EL (cell line): ENCODE measurements around the gene BRI3.

ENCODE experiments used
- DNase-seq: peaks from one replicate; pipeline ENCODE4 v3.0.0-alpha.2; 2016

The BRI3 gene, protein sequence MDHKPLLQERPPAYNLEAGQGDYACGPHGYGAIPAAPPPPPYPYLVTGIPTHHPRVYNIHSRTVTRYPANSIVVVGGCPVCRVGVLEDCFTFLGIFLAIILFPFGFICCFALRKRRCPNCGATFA

DNA sequence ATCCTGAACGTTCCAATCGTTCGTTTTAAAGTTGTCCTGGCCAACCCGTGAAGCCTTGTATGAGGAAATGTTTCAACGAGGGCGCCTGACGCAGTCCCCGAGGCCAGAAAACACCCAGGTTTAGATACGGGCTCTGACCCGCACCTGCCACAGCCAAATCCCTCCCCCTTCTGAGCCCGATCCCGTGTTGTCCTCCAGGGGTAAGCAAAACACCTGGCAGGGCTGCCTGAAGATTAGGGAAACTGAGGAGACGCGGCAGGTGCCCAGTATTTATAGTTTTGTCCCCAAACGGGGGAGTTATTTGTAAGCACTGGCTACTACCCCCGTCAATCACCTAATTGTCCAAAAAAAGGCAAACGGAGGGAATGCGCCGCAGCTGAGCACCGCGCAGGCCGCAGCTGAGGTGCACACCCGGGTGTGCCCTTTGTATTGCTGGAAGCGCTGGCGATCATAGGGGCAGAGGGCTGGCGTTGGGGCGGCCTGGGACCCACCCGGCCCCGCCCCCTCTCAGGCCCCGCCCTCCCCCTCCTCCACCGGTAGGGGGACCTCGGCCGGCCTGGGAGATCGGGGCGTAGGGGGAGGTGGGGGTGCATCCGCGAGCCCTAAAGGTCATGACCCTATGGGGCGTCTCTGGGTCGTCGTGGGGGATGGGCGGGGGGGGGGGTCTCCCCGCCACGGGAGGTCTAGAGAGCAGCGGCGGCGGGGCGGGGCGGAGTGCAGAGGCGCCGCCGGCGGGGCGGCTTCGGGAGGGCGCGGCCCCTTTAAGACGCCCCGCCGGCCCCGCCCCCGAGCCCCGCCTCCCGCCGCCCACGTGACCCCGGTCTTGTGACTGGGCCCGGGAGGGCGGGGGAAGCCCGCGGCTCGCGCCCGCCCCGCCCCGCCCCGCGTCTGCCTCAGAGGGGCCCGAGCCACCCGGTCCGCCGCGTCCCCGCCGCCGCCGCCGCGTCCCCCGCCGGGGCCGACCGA lies at the start of gene BRI3:
Gene BRI3 (plus strand): TSS at position 896 of the 966 bp plus-strand sequence. CDS start 110 bp downstream, outside the sequence.
- DNase-seq = peak; percentile 90

DNA sequence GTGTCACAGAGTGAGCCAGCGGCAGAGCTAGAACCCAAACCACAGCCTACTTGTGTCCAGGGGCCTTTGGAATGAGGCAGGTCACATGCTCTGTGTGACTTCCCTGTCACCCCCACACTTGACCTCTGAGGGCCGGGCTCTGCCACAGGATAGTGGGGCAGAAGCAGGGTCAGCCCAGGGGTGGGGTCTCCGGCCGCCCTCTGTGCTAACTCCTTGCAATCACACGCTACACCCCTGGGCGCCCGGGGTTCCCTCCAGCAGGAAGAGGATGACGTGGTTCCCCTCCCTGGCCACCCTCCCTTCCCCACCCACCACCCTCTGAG lies 49.3 kb upstream of the BRI3 start:
- no peak for DNase-seq

DNA sequence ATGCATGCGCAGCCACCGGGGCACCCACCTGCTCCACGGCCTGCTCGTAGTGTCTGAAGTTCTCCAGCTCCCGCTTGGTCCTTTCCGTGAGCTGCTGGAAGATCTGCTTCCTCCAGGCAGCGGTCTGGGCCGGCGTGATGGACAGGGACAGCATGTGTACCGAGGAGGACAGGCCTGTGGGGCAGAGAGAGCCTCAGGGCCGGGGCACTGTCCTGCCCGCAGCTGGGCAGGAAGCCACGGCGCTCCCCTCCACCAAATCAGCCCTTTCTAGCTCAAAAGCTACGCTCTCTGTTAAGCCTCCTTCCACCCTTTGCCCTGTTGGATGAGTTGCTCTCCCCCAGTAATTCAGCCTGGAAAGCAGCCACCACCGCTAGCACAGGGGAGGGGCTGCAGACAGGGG lies 48.7 kb upstream of the BRI3 start:
- no peak for DNase-seq

DNA sequence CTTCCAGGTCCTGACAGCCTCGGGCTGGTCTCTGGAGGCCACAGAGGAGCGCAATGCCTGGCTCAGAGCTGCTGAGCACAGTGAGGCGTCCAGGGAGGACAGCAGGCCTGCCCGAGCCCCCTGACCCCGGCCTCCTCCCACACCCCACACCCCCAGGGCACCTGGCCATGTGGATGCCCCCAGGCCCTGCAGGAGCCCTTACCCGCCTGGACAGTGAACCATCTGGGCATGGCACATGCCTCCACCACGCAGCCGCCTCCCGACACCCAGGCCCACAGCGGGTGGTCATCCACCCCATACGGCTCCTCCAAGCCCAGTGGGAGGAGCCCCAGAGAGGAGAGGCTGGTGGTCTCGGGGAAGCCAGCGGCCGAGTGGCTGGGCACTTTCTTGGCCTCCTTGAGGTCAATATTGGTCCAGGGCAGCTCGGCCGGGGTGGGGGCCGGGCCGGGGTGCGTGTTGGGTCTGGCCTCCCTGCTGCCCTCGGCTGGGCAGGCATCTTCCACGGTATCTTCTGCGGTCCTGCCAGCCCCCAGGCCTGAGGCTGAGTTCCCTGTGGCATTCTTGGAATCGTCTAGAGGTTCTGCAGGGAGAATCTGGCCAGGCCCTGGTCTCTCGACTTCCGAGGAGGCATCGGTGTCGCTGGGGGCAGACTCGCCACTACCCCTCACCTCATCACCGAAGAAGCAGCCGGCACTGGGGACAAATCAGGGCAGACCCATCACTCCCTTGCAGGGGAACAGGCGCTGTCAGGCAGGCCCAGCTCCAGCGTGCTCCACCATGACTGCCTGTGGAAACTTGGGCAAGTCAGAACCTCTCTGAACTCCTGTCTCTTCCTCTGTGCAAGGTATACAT lies 48.0 kb upstream of the BRI3 start:
- no peak for DNase-seq

DNA sequence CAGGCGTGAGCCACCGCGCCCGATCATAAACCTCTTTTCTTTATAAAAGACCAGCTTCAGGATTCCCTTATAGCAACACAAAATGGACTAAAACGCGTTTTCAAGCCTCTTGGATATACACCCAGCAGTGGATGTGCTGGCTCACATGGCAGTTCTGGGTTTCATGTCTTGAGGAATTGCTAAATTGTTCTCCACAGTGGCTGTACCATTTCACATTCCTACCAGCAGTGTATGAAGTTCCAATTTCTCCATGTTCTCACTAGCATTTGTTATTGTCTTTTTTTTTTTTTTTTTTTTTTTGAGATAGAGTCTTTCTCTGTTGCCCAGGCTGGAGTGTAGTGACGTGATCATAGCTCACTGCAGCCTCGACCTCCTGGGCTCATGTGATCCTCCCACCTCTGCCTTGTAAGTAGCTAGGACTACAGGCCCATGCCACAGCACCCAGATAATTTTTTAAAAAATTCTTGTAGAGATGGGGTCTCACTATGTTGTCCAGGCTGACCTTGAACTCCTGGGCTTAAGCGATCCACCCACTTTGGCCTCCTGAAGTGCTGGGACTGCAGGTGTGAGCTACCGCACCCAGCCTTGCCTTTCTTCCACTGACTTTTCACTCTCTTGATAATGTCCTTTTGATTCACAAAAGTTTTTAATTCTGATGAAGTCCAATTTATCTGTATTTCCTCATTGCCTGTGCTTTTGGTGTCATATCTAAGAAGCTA lies 46.9 kb upstream of the BRI3 start:
- DNase-seq = no peak

DNA sequence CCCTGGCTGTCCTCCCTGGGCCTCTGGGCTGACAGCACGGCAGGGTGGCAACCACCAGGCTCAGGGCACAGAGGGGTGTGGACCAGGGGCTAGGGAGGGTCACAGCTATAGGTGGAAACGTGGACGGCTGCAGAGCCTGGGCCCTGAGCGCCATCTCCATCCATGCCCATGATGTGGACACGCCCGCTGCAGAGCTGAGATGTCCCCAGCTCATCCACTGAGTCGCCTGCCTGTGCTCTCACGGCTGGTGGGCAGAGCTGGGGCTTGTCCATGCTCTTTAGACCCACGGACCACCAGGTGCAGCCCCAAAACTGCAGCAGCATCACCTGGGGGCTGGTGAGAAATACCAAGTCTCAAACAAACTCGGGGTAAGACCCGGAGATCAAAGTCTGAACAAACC lies 45.6 kb upstream of the BRI3 start:
- DNase-seq = no peak

DNA sequence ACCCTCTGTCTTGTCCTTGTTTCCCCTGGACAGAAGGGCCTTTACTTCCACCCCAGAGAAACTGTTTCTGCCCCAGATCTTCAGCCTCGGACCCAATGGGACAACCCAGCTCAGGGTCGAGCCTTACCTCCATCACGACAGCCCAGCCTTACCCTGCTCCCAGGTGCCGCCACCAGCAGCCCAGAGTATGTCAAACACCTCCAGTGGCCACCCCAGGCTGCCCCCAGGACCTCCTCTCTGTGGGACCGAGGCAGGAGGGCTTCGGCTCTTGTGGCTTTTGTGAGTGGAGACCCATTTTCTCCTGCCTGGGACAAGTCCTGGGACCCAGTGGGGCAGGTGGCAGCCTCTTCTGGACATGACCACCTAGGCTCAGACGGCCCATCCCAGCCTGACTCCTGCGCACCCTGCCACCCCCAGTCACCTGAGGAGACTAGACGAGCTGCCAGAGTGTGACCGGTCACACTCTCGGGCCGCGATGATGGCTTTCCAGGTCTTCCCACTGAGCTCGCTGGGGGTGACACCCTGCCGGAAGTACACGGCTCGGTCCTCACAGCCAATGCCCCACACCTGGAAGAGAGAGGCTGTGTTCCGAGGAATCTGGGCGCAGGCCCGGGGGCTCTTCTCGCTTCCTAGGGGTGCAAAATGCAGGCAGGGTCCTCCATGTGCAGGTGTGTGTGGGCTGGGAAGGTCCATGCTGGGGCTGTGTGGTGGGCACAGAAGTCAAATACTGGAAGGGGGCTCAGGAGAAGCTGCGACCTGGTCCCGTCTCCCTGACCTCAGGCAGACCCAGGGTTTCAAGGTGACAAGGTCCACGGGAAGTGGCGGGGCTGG lies 44.9 kb upstream of the BRI3 start:
- DNase-seq = no peak

DNA sequence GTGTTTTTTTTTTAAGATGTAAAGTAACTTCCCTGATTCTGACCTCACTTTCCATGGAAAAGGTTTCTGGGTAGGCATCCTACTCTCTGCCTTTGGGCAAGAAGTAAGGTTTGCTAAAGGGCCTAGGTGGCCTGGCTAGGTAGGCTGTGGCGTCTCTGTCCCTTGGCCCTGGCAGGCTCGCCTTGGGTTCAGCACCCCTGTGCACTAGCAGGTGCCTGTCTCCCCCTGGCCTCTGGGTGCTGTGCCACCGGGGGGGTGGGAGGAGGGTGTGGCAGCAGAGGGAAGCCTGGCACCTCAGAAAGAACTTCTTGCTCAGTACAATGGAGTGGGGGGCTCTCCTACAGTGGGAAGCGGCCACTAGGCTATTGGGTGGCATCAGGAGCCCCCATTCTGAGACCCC lies 43.4 kb upstream of the BRI3 start:
- no peak for DNase-seq

DNA sequence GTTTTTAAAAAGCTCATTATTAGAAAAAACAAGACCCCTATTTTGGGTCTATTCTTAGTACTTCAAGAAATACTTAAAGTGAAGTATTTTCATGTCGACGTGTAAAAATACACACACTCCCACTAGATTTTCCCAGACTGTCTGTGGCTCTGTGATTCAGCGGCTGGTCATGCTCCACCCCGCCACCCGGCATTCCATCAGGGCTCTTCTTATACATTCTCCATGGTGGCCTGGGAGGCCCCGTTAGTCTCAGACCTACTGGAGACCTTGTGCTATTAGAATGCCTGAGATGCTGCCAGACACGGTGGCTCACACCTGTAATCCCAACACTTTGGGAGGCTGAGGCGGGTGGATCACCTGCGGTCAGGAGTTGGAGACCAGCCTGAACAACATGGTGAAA lies 42.5 kb upstream of the BRI3 start:
- peak; percentile 12 for DNase-seq

DNA sequence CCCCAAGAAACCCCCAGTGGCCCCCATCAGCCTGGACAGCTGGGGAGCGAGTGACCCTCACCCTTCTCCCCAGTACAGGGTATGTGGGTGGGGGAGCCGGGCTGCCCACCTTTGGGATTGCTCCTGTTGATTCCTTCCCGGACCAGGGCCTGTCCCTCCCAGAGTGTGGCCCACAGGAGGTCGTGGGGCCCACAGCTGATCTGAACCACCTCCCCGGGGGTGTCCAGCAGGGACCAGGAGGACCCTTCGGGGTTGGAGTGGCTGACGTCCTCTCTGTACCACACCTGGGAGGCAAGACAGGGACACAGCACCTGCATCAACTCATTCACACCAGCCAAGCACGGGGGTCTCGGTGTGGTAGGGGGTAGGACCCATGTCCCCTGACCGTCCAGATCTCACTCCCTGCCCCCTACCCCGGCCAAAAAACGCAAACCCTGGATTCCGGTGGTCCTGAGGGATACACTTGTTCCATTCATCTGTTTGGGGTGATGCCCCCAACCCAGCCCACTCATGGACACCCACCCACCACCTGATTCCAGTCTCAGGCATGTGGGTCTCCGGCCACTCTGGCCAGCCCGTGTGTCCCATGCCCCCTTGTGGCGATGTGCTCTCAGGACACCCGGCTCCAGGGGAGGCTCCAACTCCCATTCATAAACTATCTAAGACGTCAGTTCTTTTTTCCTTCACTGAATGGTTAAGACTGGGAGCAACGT lies 40.4 kb upstream of the BRI3 start:
- DNase-seq = peak; percentile 31

DNA sequence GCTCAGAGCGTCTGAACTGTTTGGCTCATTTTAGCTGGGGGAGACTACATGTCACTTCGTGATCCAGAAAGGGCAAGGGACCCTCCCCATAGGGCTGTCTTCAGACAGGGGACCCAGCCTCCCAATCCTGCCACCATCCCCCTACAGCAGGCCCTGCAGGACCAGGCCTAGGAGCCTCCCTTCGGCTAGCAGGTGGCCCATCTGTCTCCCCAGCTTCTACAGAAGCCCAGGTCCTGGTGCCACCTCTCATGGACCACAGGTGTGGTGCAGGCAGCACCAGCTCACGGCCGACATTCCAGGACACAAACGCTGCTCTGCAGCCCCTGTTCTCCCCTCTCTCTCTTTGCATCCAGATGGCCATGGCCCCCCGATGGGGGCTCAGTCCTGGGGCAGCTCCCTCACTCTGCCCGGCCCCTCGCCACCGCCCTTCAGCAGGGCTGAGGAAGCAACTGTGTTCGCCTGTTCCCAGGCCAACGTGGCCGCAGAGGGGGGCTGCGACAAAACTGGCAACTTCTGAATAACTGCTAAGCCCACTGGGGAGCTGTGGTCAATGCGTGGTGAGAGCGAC lies 39.7 kb upstream of the BRI3 start:
- no peak for DNase-seq

DNA sequence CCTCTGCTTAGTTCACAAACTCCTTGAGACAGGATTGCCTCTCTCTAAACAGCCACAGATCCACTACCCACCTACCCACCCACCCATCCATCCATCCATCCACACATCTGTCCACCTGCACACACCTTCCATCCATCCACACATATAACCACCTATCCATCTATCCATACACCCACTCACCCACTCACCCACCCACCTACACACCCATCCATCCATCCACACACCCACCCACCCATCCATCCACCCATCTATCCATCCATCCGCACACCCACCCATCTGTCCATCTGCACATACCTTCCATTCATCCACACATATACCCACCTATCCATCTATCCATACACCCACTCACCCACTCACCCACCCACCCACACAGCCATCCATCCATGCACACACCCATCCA lies 39.1 kb upstream of the BRI3 start:
- no peak for DNase-seq

DNA sequence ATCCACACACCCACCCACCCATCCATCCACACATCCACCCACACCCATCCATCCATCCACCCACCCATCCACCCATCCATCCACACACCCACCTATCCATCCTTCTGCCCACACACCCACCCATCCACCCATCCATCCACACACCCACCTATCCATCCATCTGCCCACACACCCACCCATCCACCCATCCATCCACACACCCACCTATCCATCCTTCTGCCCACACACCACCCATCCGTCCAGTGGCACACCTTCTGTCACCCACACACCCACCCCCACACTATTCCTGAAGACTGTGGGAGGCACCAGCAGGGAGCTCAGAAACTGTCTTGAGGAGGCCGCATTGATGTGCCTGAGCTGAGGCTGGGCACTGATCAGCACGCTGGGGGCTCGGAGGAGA lies 38.6 kb upstream of the BRI3 start:
- no peak for DNase-seq

DNA sequence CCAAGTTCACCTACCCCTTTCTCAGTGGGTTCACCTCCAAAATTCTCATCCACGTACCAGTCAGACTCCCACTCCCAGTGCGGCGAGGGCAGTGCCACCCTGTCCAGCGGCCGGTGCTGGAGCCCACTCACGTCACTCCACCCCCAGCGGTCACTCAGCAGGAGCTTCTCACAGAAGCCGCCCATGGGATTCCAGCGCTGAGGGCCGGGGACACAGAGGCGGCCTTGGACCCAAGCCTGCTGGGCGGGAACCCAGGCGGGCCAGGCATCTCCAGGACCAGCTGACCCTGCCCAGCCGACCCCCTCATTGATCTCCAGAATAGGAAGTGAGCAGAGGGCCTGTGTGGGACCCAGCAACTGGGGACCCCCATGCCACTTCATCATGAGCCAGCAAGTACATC lies 36.6 kb upstream of the BRI3 start:
- DNase-seq = no peak

DNA sequence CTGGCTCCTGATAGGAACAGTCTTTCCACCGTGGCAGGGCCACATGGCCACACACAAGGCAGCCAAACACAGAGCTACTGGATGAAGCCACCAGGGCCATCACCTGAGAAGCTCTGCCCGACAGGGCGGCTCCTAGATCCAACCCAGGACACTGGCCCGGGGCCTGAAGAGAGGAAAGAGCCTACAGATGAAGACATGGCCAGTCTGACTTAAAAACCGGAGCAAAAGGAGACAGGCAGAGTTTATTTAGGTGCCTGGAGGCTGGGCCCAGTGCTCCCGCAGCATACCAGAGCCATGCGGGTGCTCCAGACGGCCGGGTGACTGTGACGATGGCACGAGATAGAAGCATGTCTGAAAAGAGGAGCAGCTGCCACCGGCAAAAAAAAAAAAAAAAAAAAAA lies 33.3 kb upstream of the BRI3 start:
- no peak for DNase-seq

DNA sequence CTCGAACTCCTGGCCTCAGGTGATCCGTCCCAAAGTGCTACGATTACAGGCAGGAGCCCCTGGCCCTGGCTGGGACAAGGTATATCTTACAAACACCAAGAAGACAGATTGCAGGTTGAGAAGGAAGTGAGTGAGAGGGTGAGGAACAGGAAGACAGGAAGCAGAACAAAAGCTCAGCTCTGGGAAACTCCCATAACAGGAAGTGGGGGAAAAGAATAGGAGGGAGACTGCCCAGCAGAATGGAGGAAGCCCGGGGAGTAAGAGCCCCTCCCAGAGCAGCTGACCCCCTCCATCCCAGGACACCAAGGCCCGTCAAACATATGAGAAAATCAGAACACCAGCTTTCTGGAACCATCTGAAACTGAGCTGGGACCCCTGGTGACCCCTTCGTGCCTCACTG lies 32.4 kb upstream of the BRI3 start:
- no peak for DNase-seq

DNA sequence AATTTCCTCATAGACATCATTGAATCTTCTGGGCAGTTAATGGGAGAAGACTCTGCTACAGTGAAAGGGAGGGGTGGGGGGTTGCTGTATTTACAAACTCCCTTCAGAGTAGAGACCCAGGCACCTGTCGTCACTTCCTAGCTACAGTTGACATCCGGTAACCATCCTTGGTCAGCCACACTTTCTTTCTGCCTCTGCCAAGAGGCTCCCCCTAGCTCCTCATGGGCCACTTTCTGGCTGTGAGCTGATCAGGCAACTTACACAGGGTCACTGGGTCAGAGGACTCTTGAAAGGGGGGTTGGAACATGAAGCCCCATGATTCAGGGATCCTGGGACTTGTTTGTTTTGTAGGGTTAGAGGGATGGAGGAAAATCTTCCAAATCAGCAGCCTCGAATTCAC lies 30.7 kb upstream of the BRI3 start:
- no peak for DNase-seq

DNA sequence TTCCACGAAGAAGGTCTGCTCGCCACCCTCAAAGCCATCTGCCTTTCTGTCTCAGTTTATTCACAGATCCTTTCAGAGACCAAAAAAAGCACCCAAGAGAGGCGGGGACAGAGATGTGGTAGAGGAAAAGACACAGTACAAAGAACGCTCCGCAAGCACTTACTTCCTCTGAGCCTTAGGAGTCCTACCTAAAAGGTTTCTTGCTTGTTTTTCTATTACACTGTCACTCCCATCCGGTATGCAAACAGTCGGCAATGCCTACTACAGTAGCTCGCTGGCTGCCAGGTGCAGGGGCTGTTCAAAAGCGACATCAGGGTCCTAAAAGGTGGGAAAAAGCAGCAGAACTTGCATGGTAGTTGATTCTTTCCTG lies 30.3 kb upstream of the BRI3 start:
- DNase-seq = no peak

DNA sequence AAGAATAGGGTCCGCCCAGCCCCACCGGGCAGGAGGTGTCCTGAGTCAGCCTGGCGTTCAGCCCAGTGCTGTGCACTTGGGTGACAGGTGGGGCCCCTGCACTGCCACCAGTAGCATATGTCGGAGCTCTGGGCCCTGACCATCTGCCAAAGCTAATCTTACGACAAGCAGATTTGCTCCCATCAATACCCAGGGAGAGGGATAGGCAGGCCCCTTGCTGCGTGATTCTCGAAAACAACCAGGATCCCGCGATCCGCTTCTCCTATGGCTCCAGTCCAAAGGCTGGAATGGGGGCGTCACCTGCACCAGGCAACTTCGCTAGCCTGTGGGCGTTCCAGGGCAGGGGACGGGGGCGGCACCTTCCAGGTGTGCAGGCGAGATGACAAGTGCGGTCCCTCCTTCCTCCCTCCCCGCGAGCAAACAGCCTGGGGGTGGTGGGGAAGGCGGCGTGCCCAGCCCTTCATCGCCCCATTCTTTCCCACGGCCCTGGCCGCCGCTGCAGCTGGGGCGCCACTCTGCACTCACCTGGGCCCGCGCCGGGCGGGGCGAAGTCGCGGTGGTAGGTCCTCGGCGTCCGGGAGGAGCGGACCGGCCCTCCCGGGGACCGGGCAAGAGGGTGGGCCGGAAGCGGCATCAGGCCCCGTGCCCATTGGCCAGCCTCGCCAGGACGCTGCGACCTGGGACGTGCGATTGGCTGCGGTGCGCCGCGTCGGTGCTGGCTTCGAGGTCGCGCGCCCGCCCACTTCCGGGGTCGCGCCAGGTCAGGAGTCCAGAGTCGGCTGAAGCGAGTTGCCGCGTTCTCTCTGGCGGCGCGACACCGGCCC lies 29.7 kb upstream of the BRI3 start, which contains the start of gene TECPR1:
Gene TECPR1 (minus strand): TSS at position 632 of the 824 bp plus-strand sequence. CDS start 6,086 bp downstream, outside the sequence.
- peak; percentile 90 for DNase-seq

DNA sequence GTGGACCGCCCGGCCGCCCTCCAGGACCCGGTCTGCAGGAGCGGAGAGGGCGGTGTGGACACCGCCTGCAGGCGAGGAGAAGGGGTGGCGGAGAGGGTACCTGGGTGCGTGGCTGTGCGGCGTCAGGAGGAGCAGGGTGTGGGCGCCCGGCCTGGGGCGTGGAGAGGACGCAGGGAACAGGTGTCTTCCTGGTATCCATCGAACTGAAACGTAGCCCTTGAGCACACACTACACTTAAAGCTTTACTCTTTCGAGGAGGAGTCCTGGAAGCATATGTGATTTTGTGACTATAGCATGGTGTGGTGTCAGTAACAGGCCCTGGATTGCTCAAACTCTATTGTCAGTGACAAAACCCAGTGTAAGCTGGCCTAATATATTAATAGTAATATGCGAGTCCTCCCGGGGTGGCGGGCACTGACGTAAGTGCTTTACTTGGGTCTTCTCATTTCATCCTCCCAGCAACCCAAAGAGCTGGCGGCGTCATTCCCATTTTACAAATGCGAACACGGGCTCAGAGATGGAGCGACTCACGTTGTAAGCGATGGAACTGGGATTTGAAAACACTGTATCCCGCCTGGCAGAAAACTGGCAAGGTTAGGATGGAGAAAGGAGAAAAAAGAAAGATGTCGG lies 28.9 kb upstream of the BRI3 start:
- DNase-seq = no peak
